ENCODE data around the gene HLA-DQB1.
"Not testable (repeated sequence)": the region's sequence is repeated elsewhere in the genome, so short reads cannot be mapped to it uniquely, and the experiment has no call there.

The HLA-DQB1 gene

GRCh38 chr6:32666420-32667300 lies at the start of gene HLA-DQB1:
TSS of gene HLA-DQB1 (minus strand) at chr6:32666657. CDS start at chr6:32666607, 50 bp downstream.
- peak; percentile 15 for DNase-seq

DNA sequence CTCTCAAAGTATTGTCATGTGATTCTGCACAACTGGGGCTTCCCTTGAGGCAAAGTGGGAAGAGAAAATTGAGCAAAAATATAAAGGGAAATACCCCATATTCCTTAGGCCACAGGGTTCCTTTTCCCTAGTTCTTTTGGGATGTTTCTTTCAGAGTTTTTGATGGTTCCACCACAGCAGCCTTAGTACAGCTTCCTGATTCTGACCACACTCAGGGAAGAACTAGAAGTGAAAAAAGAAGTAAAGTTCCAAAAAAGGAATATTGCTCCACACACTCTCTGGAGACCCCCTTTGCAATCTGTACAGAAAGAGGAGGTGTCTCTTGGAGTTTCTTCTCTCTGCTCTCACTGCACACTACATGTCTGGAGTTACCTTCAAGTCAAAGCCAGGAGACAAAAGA lies 46.8 kb upstream of the HLA-DQB1 start:
- no peak for DNase-seq

DNA sequence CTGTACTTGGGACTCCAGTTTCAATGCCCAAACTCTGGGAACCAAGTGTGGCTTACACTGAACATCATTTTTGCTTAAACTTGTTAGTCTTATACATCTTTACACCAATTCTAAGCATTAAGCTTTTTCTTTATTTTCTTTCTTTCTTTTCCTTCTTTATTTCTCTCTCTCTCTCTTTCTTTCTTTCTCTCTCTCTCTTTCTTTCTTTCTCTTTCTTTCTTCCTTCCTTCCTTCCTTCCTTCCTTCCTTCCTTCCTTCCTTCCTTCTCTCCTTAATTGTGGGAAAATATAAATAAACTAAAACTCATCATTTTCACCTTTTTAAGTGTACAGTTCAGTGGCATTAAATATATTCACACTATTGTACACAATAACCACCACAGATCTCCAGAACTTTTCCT lies 43.2 kb upstream of the HLA-DQB1 start:
- no peak for DNase-seq

DNA sequence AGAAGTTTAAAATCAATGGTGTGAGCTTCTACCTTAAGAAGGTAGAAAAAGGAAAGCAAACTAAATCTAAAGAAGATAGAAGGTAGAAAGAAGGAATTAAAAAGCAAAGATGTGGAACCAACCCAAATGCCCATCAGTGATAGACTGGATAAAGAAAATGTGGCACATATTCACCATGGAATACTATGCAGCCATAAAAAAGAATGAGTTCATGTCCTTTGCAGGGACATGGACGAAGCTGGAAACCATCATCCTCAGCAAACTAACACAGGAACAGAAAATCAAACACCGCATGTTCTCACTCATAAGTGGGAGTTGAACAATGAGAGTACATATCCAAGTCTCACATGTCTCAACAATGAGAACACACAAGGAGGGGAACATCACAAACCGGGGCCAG lies 38.7 kb upstream of the HLA-DQB1 start:
- not testable (repeated sequence) for DNase-seq

GRCh38 chr6:32703347-32703746 lies 36.9 kb upstream of the HLA-DQB1 start:
- DNase-seq: no peak

GRCh38 chr6:32700391-32701040 lies 34.1 kb upstream of the HLA-DQB1 start:
- DNase-seq: peak; percentile 6

DNA sequence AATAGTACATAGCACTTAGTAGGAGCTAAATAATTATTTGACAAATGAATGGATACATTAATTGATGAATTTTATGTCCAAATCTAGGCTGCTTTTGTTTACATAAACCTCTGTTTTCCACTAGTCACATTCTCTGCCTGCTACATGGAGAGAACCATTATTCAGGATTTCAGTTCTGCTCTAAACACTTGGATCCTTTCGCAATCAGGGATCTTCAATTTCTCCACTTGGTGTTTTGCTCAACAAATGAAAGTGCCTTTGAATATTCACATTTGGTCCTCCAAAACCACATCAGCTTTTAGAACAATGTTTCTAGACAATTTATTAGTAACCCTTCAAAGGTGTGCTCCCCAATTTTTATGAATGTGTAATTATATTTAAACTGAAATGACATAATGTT lies 30.6 kb upstream of the HLA-DQB1 start:
- no peak for DNase-seq

GRCh38 chr6:32692019-32692418 lies 25.6 kb upstream of the HLA-DQB1 start:
- DNase-seq: no peak

DNA sequence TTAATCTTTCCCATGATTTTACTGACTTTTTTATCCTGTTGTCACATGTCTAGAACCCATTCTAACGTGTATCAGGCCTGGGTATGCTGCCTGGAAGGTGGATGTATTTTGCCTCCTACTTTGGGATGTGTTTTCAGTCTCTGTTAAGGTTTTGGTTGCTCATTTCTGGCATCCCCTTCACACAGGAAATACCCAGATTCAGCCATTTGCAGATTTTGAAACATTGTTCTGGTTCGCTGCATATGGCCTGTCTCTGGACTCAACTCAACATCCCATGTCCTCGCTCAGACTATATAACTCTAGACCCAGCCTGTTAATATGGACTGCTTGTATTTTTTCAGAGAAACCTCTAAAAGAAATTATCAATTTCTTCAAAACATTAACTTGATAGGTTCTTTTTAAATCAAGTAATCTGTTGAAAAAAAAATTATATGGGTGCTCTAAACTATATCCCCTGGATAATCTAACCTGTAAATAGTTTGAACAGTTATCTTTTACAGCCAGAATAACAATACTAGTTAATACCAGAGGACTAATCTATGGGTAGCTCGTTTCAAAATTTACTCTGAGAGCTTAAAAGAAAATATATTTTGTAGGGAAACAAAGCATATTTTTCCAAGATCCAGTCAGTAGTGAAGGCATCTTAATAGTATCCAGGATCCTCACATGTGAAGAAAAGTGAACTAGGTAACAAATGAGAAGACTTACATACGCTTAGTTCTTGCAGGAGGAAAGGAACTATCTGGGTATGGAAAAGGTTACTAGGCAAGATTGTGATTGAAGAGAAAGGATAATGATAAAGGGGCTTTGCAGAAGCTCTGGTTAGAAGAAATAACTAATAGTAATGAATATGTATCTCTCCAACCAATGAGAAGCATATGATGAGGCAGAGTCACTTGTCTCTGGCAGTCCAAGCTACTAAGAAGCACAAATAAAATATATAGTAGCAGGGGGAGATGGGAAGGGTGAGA lies 23.4 kb upstream of the HLA-DQB1 start:
- no peak for DNase-seq

GRCh38 chr6:32685603-32686002 lies 19.1 kb upstream of the HLA-DQB1 start:
- DNase-seq: no peak

DNA sequence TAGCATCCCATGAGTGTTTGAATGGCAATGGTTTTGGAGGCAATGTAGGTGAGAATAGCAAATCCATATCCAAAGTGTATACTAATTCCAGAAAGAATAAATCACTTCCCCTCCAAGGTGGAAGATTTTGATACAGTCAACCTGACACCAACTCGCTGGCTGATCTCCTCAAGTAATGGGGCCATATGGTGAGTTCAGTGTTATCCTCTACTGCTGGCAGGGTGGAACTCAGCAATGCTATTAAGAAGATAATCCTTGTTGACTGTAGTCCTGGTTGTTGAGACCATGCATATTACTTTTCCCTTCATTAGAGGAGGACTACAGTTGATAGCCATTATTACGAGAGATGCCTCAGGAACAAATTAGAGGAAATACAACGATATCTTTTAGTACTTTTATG lies 17.8 kb upstream of the HLA-DQB1 start:
- DNase-seq: no peak

- DNase-seq: no peak
Measured at GRCh38 chr6:32680055-32680454, 13.6 kb upstream of the HLA-DQB1 start.

GRCh38 chr6:32679492-32679891 lies 13.0 kb upstream of the HLA-DQB1 start:
- DNase-seq: no peak

DNA sequence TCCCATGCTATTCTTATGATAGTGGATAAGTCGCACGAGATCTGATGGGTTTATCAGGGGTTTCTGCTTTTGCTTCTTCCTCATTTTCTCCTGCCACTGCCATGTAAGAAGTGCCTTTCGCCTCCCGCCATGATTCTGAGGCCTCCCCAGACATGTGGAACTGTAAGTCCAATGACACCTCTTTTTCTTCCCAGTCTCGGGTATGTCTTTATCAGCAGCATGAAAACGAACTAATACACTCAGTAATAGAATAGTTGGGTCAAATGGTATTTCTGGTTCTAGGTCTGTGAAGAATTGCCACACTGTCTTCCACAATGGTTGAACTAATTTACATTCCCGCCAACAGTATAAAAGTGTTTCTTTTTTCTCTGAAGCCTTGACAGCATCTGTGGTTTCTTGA lies 7.7 kb upstream of the HLA-DQB1 start:
- not testable (repeated sequence) for DNase-seq

DNA sequence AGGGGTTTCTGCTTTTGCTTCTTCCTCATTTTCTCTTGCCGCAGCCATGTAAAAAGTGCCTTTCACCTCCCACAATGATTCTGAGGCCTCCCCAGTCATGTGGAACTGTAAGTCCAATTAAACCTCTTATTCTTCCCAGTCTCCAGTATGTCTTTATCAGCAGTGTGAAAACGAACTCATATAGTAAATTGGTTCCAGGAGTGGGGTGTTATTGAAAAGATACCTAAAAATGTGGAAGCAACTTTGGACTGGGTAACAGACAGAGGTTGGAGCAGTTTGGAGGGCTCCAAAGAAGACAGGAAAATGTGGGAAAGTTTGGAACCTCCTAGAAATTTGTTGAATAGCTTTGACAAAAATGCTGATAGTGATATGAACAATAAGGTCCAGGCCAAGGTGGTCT lies 5.5 kb upstream of the HLA-DQB1 start:
- DNase-seq: not testable (repeated sequence)

GRCh38 chr6:32669893-32670292 lies 3.4 kb upstream of the HLA-DQB1 start:
- no peak for DNase-seq

- no peak for DNase-seq
Measured at GRCh38 chr6:32669240-32669639, 2.8 kb upstream of the HLA-DQB1 start.

- DNase-seq: no peak
Measured at GRCh38 chr6:32668226-32668747, 1.8 kb upstream of the HLA-DQB1 start.

- DNase-seq: no peak
Measured at GRCh38 chr6:32665661-32666060, 796 bp downstream of the HLA-DQB1 start.

- DNase-seq: no peak
Measured at GRCh38 chr6:32664827-32665362, 1.6 kb downstream of the HLA-DQB1 start.

GRCh38 chr6:32664354-32664753 lies 2.1 kb downstream of the HLA-DQB1 start:
- no peak for DNase-seq

DNA sequence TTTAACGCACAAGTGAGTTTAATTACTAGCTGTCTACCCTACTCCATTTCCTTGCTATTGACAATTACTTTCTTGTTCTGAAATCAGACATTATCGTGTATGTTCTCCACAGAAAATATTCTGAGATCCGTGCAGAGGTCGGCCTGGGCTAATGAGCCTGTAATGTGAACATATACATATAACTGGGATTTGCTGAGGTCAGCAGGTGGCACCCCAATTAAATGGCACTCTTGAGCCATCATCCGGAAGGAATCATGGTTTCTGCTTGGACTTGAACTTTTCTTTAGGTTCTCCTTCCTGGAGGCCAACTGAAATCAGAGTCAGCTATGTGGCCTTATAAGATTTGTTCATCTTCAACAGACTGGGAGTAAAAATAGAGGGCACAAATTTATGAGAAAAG lies 3.6 kb downstream of the HLA-DQB1 start:
- no peak for DNase-seq

GRCh38 chr6:32662099-32662498 lies 4.4 kb downstream of the HLA-DQB1 start:
- no peak for DNase-seq
